Measurements from ENCODE around the gene CANT1.

- TF ChIP-seq CTCF (IDR thresholded peaks at IDR 0.05) (no peak), POLR2A (IDR thresholded peaks at IDR 0.05; ENCODE audit: low read depth) (no peak)
Measured at GRCh38 chr17:78947235-78948149, 62.1 kb downstream of the CANT1 start.

Measured in esophagus muscularis mucosa (tissue), 3 donors.